KOPT-K1 (cell line): ENCODE measurements around the gene TEKT2.

ENCODE experiments used
- H3K27ac ChIP-seq: fragments of 200-600 bp; sonication (generic); 2 replicates; pipeline ENCODE4 v1.5.1; 2016; ENCODE audit warnings: antibody characterized with exemption, mild to moderate bottlenecking, low read depth, low read length; ENCODE audit not compliant: poor library complexity, severe bottlenecking
- H3K36me3 ChIP-seq: fragments of 200-600 bp; sonication (generic); 2 replicates; pipeline ENCODE4 v1.5.1; 2017; ENCODE audit warnings: antibody characterized with exemption, mild to moderate bottlenecking, low read length, moderate library complexity; ENCODE audit not compliant: insufficient read depth
- H3K9me3 ChIP-seq: fragments of 200-600 bp; sonication (generic); 2 replicates; pipeline ENCODE4 v1.5.1; 2017; ENCODE audit warnings: antibody characterized with exemption, low read length, mild to moderate bottlenecking; ENCODE audit not compliant: insufficient read depth, poor library complexity, severe bottlenecking

TEKT2 gene

DNA sequence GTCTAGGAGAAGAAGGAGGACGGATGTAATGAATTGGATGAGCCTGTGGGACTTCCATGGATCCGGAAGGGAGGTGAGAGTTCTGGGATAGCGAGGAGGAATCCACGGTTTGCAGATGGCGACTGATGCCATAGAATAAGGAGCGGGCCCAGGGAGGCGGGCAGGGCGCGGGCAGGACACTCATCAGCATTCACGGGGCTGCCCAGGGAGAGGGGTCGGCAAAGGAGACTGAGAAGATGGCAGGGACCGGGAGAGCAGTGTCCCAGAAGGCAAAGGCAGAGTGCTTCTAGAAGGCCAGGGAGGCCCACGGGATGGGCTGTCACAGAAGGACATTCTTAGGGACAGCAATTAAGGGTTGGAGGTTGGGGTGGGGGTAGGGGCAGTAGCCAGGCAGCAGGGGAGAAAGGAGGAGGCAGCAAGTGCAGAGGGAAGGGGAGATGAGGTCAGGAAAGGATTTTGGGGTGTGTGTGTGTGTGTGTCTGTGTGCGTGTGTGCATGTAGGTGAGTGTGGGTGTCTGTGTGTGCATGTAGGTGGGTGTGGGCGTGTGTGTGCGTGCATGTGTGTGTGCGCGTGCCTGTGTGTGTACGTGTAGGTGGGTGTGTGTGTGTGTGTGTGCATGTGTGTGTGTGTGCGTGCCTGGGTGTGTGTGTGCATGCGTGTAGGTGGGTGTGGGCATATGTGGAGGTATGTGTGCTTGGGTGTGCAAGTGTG is 42.3 kb downstream of the TEKT2 start:
- Histone ChIP-seq H3K9me3 (no peaks in the 10 kb centered on the region), H3K36me3 (no peaks in the 10 kb centered on the region), H3K27ac (no peak overlapping the region)

DNA sequence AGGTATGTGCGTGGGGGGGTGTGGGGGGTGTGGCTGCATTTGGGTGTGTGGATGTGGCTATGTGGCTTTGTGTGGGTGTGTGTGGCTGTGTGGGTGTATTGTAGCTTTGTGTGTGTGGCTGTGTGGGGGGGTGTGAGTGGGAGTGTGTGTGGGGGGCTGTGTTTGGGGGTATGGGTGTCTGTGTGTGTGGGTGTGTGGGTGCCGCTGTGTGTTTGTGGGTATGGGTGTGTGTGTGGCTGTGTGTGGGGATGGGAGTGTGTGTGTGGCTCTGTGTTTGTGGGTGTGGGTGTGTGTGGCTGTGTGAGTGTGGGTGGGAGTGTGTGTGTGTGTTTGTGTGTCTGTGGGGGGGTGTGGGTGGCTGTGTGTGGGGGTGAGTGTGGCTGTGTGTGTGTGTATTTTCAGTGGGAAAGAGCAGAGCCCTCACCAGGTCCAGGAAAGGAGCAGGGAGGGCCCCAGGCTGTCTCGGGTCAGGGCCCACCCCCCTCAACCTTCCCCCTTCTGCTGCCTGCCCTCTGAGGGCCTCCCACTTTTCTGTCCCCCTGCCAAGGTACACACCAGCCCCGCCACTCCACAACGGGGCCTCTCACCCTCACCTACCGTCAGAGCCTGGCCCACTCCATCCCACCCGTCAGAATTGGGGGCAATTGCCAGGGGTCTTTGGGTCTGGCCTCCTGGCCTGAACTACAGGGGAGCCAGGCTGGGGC is 43.1 kb downstream of the TEKT2 start:
- no peaks in the 10 kb centered on the region for H3K9me3 ChIP-seq
- H3K36me3 ChIP-seq, result no peaks in the 10 kb centered on the region
- H3K27ac ChIP-seq, result no peak overlapping the region

DNA sequence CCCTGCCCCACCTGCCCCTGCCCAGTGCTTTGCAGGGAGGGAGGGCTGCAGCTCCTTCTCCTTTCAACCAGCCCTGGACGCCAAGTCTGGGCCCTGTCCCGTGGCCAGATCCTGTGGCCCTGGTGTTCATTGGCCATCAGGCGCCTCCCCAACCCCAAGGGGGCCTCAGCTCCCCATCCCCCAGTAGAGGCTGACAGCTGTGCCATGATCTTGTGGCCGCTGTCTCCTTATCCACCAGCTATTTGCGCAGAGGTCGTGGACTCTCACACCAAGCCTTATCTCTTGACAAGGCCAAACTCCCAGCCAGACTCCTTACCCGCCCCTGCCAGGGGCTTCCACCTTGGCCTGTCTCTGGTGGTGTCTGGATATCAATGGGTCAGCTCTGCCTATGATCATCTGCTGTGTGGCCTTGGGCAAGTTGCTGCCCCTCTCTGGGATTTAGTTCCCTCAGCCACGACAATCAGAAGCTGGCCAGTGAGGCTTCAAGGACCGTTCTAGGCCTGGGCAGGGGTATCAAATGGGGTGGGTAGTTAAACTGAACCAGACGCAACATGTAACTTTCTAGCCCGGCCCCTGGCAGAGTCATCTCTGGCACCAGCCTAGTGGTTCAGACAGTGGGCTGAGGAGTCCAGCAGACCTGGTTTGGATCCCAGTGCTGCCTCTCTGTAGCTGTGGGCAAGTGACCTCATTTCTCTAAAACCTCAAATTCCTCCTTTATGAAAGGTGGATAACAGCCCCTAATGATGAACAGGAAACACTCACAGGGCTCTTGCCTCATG is 44.4 kb downstream of the TEKT2 start:
- H3K9me3 ChIP-seq, result no peaks in the 10 kb centered on the region

GRCh38 chr1:36128905-36129206 is 45.0 kb downstream of the TEKT2 start:
- Histone ChIP-seq H3K27ac (no peak overlapping the region), H3K36me3 (no peaks in the 10 kb centered on the region), H3K9me3 (no peaks in the 10 kb centered on the region)

More for the DNA sequence above, 44.4 kb downstream of the TEKT2 start:
- no peaks in the 10 kb centered on the region for H3K36me3 ChIP-seq
- H3K27ac ChIP-seq, result no peak overlapping the region

DNA sequence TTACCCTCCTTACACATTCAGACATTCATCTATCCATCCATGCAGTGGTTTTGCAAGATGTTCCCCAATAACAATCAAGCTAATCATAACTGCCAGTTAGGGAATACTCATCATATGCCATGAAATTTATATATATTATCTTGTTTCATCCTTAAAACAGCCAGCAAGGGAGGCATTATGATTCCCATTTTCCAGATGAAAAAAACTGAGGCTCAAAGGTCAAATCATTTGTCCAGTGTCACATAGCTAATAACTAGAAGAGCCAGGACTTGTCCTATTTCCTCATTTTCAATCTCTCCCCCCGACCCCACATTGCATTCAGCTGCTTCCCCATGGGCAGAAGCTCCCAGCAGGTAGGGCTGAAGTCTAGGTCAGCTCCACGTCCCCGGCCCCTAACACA is 48.1 kb downstream of the TEKT2 start:
- no peak overlapping the region for H3K27ac ChIP-seq
- H3K9me3 ChIP-seq, result no peaks in the 10 kb centered on the region
- H3K36me3 ChIP-seq, result peaks cover 18% of the 10 kb centered on the region

GRCh38 chr1:36133484-36133883 is 49.6 kb downstream of the TEKT2 start:
- Histone ChIP-seq H3K27ac (no peak overlapping the region), H3K36me3 (peaks cover 32% of the 10 kb centered on the region), H3K9me3 (no peaks in the 10 kb centered on the region)

DNA sequence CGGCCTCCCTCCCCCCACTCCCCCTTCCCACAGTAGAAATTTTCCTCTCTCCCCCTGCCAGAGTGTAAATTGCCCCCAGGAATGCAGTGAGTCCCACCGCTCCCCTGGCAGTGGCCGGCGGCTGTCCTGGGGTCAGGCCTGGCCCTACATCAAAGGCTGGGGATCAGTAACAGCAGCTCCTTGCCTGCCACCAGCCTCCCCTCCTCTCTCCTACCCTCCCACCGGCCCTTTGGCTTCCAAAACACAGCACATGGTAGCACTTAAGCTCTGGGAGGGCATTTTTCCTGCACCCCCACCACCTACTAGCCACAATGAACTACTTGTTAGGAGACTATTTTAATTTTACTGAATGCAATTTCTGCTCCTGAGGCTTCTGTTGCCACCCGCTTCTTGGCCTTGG is 50.1 kb downstream of the TEKT2 start:
- Histone ChIP-seq H3K36me3 (peaks cover 35% of the 10 kb centered on the region), H3K9me3 (no peaks in the 10 kb centered on the region), H3K27ac (no peak overlapping the region)

DNA sequence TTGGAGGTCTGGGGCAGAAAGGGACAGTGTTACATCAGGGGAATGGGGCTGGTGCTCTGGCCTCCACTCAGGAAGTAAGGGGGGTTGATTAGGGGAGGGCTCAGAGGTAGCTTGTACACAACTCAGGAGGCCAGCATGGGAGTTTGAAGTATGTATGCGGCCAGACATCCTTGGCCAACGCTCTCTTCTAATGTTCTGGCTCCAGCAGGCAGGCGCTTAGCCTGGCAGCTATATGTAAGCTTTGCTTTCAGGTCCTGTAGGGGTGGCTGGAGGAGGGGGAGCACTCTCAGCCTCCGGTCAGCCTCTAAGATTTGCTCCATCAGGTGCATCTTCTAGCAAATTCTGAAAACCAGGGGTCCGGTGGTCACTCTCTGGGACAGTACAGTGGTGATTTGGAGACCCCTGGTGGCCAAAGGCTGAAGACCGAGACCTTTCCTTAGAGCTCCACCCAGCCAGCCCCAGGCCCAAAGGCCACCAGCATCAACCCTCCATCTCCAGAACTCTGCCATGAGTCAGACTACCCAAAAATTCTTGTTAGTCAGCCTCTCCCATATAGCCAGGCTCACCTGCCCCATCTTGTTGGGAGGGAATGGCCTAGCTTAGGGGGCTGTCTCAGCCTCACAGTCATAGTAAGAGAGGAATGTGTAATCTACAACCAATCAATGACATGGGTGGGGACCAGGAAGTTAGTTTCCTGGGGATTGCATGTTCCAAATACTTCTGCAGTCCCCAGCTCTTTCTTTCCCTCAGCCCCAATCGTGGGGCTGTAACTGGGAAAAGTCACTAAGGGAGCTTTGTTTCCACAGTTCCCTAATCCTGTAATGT is 50.8 kb downstream of the TEKT2 start:
- no peak overlapping the region for H3K27ac ChIP-seq
- no peaks in the 10 kb centered on the region for H3K9me3 ChIP-seq
- peaks cover 42% of the 10 kb centered on the region for H3K36me3 ChIP-seq

DNA sequence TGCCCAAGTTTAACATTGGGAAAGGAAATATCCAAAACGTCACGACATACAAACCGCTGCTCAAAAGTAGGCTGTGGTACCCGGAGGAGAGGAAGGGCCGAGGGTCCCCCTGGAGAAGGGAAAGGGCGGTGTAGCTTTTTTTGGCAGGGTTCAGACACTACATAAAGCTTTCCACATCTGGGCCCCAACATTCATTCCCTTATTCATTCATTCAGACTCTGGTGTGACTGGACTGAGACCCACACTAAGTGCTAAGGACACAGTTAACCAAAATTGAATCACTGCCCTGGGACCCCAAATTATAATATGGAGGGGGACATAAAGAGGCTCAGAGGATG is 51.4 kb downstream of the TEKT2 start:
- no peak overlapping the region for H3K27ac ChIP-seq
- H3K9me3 ChIP-seq, result no peaks in the 10 kb centered on the region
- H3K36me3 ChIP-seq, result peaks cover 48% of the 10 kb centered on the region

DNA sequence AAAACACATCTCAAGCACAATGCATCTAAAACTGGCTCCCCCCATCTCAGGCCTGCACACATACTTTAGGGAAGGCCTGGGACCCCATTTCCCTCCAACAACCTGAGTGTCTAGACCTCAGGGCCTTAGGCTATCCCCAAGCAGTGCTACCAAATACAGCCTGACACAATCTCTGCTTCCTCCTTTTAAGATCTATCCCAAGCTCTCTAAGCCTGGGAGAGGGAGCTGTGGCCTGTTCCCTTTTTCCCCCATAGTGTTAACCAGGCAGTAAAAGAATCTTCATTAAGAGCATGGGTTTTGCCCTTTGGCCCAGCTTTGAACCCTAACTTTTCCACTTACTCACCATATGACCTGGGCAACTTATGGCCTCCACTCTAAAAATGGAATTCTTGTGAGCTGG is 51.9 kb downstream of the TEKT2 start:
- Histone ChIP-seq H3K9me3 (no peaks in the 10 kb centered on the region), H3K36me3 (peaks cover 51% of the 10 kb centered on the region), H3K27ac (no peak overlapping the region)

DNA sequence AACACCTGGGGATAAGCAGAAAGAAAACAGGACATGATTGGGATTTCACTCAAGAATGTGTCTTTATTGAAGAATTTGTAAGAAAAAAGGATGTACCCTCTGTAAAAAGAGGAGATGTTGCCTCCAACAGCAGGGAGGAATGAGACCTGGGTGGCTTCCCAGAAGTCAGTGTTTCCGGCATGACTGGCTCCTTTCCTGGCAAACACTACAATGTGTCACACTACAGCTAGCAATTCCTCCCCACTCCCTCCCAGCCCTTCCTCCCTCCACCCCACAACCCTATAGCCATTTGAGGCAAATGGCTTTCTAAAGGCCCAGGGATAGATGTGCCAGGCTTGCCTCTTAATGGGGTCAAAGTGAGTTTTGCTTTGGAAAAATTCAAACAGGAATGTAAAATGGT is 52.6 kb downstream of the TEKT2 start:
- Histone ChIP-seq H3K36me3 (peaks cover 51% of the 10 kb centered on the region), H3K27ac (no peak overlapping the region), H3K9me3 (no peaks in the 10 kb centered on the region)

DNA sequence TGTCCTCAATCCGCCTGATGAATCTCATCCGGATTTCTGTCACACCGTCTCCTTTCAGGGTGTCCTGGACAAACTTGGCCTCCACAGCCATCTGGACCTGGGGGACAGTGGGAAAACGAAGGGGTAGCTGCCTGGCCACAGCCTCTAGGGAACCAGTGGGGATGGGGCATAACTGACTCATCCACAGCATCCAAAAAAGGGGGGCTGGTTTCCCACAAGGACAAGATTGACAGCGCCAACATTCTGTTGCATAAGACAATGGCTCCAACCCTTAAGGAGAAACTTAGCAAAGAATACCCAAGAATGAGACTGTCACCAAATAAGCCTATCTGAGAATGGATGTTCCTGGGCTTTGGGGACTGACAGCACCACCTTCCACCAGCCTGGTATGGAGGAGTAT is 53.3 kb downstream of the TEKT2 start:
- H3K27ac ChIP-seq, result no peak overlapping the region
- H3K9me3 ChIP-seq, result no peaks in the 10 kb centered on the region
- H3K36me3 ChIP-seq, result peaks cover 54% of the 10 kb centered on the region

DNA sequence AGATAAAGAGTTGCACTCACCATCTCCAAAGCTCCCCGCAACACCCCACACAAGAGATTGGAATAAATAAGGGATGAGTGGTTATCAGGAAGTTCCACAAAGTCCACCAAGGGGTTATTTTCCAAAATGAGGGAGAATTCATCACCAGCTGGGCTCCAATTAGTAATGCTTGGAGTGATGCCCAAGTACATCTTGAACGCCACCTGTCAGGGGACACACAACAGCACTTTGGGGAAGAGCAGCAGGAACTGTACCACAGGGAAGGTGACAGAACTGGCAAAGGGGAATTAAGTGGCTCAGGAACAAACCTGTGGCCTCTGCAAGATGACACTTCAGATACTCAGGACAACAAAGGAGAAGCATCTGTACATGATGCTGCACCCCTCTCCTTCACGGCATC is 53.9 kb downstream of the TEKT2 start:
- H3K27ac ChIP-seq, result no peak overlapping the region
- no peaks in the 10 kb centered on the region for H3K9me3 ChIP-seq
- peaks cover 59% of the 10 kb centered on the region for H3K36me3 ChIP-seq
